GM19099 (cell line): ENCODE results near the gene PRMT2.

Experiments used
- POLR2A ChIP-seq: IDR thresholded peaks from 3 replicates; pipeline ENCODE4 v1.6.1; 2011; ENCODE audit warnings: low read depth; ENCODE audit not compliant: insufficient read length; ENCODE audit errors: extremely low read depth

PRMT2 gene

DNA sequence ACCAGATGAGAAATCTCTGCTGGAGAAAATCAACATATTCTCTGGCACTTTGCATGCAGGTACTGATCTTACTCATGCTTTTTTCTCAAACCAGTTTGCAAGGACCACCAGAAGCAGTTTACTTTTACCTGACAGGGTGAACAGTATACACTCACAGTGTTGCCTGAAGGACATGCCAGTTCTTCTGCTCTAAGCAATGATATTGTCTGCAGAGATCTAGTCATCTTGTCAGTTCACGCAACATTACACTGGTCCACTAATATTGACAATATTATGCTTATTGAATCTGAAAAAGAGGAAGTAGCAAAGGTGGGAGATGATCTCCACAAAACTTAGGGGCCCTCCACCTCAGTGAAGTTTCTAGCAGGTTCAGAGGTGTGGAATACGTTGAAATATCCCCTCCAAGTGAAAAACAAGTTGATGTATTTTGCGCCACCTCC is 26.8 kb upstream of the PRMT2 start:
- no peak for TF ChIP-seq POLR2A

DNA sequence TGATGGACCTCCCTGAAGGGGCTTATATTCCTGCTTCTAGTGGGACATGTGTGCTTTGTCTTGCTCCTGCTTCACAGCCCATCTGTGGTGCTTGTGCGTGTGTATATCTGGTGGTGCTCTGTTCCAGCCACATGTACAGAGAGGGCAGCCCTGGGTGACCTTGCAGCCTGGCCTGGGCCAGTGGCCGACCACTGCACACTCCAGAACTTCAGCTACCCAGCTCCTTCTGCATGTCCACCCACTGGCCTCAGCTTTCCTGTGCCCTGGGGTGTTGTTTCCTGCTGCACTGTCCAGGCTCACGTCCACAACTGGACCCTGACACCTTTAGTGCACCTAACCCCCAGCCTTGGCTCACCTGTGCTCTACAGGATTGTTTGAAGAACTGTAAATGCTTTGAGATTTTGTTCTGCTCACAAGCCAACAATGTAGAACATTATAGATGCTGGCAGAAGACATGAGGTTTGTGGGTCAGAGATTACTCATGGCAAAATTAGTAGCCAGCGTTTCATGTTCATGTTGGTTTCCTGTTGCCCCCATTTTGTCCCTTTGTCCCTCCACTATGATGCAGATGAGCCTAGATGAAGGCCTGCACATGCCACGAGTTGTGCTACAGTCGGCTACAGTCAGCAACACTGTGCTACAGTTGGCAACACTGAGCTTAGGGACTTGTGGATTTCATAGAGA is 25.3 kb upstream of the PRMT2 start:
- TF ChIP-seq POLR2A = no peak

DNA sequence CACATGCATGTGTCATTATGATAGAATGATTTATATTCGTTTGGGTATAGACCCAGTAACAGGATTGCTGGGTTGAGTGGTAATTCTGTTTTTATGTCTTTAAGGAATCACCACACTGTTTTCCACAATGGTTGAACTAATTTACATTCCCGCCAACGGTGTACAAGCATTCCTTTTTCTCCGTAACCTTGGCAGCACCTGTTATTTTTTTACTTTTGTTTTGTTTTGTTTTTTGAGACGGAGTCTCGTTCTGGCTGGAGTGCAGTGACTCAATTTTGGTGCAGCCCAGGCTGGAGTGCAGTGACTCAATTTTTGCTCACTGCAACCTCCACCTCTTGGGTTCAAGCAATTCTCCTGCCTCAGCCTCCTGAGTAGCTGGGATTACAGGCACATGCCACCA is 22.1 kb upstream of the PRMT2 start:
- TF ChIP-seq POLR2A = no peak

DNA sequence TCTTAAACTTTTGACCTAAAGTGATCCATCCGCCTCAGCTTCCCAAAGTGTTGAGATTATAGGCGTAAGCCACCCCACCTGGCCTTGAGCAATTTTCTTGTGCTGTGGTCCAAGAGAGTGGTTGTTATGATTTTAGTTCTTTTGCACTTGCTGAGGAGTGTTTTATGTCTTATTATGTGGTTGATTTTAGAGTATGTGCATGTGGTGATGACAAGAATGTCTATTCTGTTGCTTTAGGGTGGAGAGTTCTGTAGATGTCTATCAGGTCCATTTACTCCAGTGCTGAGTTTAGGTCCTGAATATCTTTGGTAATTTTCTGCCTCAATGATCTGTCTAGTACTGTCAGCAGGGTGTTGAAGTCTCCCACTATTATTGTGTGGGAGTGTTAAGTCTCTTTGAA is 19.4 kb upstream of the PRMT2 start:
- TF ChIP-seq POLR2A = no peak

DNA sequence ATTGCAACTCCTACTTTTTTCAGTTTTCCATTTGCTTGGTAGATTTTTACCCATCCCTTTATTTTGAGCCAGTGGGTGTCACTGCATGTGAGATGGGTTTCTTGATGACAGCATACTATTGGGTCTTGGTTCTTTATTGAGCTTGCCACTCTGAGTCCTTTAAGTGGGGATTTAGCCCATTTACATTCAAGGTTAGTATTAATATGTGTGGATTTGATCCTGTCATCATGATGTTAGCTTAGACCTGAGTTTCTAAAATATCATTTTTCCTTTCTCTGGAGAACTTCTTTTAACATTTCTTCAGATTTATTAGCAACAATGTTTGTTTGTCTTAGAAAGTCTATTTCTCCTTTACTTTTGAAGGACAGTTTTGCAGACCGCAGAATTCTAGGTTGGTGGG is 18.8 kb upstream of the PRMT2 start:
- no peak for TF ChIP-seq POLR2A

DNA sequence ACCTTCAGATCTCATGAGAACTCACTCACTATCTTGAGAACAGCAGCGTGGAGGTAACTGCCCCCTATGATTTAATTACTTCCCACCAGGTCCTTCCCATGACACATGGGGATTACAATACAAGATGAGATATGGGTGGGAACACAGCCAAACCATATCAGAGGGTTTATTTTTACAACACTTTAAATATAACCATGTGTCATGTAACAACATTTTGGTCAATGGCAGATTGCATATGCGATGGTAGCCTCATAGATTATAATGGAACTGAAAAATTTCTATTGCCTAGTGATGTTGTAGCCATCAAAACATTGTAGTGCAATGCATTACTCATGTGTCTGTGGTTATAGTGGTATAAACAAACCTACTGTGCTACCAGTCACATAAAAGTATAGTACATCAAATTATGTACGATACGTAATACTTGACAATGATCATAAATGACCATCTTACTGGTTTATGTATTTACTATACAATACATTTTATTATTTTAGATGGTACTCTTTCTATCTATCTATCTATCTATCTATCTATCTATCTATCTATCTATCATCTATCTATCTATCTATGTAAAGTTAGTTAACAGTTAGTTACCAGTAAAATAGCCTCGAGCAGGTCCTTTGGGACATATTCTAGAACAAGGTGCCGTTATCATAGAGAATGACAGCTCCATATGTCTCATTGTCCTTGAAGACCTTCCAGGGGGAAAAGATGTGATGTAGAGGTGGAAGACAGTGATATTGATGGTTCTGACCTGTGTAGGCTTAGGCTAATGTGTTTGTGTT is 18.0 kb upstream of the PRMT2 start:
- TF ChIP-seq POLR2A = no peak

DNA sequence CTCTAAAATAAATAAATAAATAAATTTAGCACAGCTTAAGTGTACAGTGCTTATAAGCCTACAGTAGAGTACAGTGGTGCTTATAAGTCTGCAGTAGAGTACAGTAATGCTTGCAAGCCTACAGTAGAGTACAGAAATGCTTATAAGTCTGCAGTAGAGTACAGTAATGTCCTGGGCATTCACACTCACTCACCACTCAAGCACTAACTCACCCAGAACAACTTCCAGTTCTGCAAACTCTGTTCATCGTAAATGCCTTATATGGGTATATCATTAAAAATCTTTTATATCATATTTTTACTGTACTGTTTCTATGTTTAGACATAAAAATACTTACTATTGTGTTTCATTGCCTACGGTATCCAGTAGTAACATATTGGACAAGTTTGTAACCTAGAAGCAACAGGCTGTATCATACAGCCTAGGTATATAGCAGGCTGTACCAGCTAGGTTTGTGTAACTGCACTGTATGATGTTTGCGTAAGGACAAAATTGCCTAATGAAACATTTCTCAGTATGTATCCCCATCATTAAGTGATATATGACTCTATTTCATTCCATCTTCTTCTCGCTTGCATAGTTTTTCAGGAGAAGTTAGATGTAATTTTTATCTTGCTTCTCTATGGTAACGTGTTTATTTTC is 16.6 kb upstream of the PRMT2 start:
- no peak for TF ChIP-seq POLR2A

DNA sequence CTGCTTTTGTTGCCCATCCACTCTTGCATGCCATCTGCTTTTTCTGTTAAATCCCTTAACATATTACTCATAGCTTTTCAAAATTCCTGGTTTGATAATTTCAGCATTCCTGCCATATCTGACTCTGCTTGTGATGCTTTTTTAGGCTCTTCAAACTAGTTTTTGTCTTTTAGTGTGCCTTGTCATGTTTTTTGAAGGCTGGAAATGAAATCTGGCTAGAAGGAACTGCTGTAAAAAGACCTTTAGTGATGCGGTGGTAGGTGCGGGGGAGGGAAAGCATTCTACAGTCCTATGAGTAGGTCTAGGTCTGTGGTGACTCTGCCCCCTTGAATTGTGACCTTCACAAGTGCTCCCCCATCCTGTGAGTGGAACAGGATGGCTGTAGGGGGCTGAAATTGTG is 15.6 kb upstream of the PRMT2 start:
- TF ChIP-seq POLR2A = no peak

DNA sequence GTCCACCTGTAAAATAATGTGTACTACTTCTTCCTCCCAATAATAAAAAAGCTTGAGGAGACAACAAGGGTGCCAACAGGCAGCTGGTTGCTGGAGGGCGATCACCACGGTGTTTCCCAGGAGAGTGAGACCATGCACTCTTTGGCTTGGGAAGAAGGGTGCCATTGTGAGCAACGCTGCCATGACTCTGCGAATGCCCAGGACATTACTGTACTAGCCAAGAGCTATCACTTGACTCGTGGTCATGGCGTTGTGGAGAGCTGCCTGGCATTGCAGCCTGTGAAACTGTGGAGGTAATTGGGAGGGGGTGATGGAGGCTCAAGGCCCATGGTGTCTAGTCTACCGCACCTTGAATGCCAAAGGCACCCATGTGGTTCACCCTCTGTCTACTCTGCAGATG is 14.6 kb upstream of the PRMT2 start:
- no peak for TF ChIP-seq POLR2A

DNA sequence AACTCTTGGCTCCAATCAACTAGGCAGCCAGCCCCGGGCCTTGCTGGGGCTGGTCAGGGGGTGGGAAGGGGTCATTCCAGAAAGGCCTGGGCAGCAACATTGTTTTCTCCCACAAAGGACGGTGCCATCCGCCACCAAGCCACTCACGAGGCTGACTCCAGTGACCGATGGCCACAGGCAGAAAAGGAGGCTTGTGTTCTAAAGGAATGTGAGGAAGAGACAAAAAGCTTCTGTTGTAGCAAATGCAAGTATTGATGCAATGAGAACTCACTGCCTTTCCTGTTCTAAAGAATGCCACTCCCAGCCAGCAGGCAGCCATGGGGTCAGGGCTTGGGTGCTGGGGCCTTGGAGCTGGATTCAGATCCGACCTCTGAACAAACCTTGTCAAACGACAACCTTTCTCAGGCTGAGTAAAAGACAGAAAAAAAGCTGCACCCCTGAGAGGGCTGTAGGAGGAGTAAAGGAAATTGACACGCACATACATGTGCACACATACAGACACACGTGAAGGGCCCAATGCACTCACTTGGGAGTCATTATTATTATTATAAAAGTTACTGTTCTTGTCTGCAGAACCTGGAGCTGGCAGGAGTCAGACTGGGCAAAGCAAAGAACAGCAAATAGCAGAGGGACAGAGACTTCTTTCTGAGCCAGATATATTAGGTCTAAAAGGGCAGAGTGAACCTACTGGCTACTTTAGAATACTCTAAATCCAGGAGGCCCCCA is 13.9 kb upstream of the PRMT2 start:
- no peak for TF ChIP-seq POLR2A

DNA sequence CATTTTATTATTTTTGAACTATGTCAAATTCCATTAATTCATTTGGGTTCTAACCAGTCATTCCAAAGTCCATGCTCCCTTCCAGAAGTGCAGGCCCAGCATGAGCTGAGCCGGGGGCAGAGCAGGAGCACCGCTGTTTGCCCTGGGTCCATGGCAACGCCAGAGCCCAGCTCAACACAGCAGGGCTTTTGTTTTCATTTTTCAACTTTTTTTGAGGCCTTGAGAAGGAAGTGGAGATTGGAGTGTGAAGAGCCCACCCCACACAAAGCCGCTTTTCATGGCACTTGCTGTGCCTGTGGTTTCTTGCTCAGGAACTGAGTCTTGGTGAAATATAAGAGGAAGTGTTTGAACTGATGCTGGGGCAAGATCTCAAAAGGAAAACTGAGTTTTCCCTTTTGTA is 13.2 kb upstream of the PRMT2 start:
- TF ChIP-seq POLR2A = no peak

DNA sequence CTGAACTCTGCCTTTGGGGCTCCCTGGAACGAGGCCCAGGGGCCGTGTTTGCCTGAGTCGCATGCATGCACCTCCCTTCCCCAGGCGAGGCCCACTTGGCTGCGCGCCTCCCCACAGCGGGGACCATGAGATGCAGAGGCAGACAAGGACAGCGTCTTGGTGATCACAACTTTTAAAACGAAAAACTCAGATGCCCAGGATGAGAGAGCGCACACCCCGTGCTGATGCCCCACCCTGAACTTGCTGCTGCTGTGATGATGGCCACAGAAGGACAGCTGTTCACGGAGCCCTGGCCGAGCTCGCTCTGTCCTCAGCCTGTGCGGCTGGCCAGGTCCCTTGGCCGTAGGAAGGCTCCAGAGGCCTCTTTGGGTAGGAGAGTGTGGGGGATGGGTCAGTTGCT is 11.4 kb upstream of the PRMT2 start:
- TF ChIP-seq POLR2A = no peak

DNA sequence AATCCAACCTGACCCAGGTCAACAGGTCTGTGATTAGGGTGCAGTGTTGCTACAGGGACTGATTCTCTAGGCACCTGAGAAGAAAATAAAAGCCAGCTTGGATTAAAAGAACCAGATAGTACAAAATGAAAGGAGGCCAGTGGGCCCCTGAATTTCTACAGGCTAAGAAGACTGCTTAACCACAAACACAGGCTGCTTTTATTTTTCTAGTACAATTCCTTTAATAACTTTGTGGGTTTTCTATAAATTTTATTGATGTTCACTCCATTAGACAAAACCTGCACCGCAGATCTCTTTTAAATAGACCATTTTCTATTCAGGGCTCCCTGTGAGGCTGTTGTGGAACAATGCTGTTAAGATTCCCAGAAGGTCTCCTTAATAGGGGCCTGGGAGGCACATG is 9.7 kb upstream of the PRMT2 start:
- TF ChIP-seq POLR2A = no peak

DNA sequence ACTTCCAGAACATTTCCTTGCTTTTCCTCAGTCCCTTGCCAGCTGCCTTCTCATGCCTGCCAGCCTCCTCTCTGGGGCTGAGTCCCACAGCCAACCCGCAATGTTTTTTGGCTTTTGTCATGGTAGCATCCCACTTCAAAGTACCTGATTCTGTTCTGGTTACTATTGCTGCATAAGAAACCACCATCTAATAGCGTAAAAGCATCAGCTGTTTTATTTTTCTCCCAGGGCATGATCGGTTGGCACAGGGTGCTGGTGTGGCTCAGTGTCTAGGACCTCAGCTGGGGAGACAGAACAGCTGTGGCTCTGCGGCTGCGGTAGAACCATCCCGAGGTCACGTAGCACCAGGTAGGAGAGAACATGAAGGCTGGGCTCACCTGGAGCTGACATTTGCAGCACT is 8.9 kb upstream of the PRMT2 start:
- TF ChIP-seq POLR2A = no peak

DNA sequence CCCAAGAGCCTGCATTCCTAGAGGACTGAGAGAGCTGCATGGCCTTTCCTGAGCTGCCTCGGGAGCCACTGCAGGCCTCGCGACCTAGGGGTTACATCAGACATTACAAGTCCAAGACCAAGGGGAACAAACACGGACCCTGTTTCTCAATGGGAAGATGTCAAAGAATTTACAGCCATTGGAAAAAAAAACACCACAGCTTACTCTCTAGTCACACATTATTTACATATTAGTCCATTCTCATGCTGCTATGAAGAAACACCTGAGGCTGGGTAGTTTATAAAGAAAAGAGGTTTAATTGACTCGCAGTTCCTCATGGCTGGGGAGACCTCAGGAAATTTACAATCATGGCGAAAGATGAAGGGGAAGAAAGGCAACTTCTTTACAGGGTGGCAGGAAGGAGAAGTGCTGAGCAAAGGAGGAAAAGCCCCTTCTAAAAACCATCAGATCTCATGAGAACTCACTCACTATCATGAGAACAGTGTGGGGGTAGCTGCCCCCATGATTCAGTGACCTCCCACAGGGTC is 8.4 kb upstream of the PRMT2 start:
- TF ChIP-seq POLR2A = no peak

DNA sequence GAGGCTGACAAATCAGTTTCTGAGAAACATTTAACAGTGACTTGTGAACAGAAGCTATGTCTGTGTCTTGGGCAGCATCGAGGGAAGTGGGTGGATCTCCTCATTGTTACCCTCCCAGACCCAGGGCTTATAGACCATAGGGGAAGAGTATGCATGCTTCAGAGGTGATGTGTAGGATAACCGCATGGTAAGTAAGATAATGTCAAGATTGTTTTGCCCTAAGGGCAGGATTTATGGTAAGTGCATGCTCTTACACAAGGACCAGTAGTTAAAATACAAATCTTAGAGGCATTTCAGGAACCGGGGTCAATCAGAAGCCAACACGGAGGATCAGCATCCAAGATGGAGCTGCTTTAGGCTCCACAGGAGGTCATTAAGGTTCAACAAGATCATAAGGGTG is 7.7 kb upstream of the PRMT2 start:
- TF ChIP-seq POLR2A = no peak

DNA sequence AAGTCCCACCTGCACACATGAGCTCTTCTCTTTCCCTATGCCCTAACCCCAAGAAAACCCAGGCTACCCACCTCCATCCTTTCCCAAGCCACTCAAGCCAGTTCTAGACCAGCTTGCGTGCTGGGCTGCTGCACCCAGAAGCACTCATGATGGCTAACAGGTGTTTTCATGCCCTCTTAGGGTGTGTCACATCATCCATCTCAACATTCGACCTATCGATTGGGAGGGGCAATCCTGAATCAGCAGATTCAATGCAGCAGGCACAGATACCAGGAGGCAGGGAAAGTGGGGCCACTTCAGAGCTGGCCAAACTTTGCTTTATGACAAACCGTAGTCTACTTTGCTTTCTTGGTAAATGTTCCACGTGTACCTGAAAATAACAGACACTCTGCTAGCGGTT is 6.6 kb upstream of the PRMT2 start:
- TF ChIP-seq POLR2A = no peak
